GM23338 (cell line): Measurements from ENCODE around the gene LGALS1. TPM values are rescaled to one million over a fixed set of nuclear protein-coding genes. Genes with fewer than 3 reads are reported as not detected.

ENCODE experiments used
- ATAC-seq: fragments of 200-7000 bp; cut with Tn5 transposase; 3 replicates; pipeline ENCODE4 v1.9.1; 2020
- DNase-seq: peaks from one replicate; pipeline ENCODE4 v3.0.0-alpha.2; 2015; ENCODE audit warnings: low spot score
- H2AFZ ChIP-seq: fragments of 200-600 bp; sonication (generic); 2 replicates; pipeline ENCODE4 v1.8.0; 2016; ENCODE audit warnings: antibody characterized with exemption, mild to moderate bottlenecking, moderate library complexity
- H3F3A ChIP-seq: fragments of 200-600 bp; sonication (generic); replicated peaks from 2 replicates; pipeline ENCODE4 v1.8.0; 2017; ENCODE audit warnings: antibody characterized with exemption, mixed run types, low read depth
- H3K27ac ChIP-seq: fragments of 200-600 bp; sonication (generic); 2 replicates; pipeline ENCODE4 v1.6.1; 2016; ENCODE audit warnings: low read depth
- H3K27me3 ChIP-seq: fragments of 200-600 bp; sonication (generic); 2 replicates; pipeline ENCODE4 v1.8.0; 2016; ENCODE audit warnings: mild to moderate bottlenecking, mixed run types, moderate library complexity; ENCODE audit not compliant: insufficient read depth
- H3K36me3 ChIP-seq: fragments of 200-600 bp; sonication (generic); 2 replicates; pipeline ENCODE4 v1.8.0; 2016; ENCODE audit warnings: mild to moderate bottlenecking; ENCODE audit not compliant: insufficient read depth
- H3K4me1 ChIP-seq: fragments of 200-600 bp; sonication (generic); 2 replicates; pipeline ENCODE4 v1.8.0; 2016; ENCODE audit warnings: mild to moderate bottlenecking, moderate library complexity; ENCODE audit not compliant: insufficient read depth
- H3K4me2 ChIP-seq: fragments of 200-600 bp; sonication (generic); 2 replicates; pipeline ENCODE4 v1.7.1; 2017; ENCODE audit warnings: mixed run types
- H3K4me3 ChIP-seq: fragments of 200-600 bp; sonication (generic); 2 replicates; pipeline ENCODE4 v1.6.1; 2016; ENCODE audit warnings: mixed run types
- H3K79me2 ChIP-seq: fragments of 200-600 bp; sonication (generic); replicated peaks from 2 replicates; pipeline ENCODE4 v1.8.0; 2017; ENCODE audit warnings: mild to moderate bottlenecking; ENCODE audit not compliant: insufficient read depth
- H3K9me2 ChIP-seq: fragments of 200-600 bp; sonication (generic); 2 replicates; pipeline ENCODE4 v1.8.0; 2017; ENCODE audit not compliant: insufficient read depth
- H4K20me1 ChIP-seq: fragments of 200-600 bp; sonication (generic); replicated peaks from 2 replicates; pipeline ENCODE4 v1.8.0; 2017; ENCODE audit warnings: mild to moderate bottlenecking; ENCODE audit not compliant: insufficient read depth
- H3K27ac Mint-ChIP-seq: 2 replicates; pipeline ENCODE4 v1.8.0; 2020; ENCODE audit warnings: inconsistent platforms, mild to moderate bottlenecking, moderate library complexity, mixed read lengths
- H3K27me3 Mint-ChIP-seq: 3 replicates; pipeline ENCODE4 v1.8.0; 2022; ENCODE audit warnings: low read depth, mild to moderate bottlenecking, moderate library complexity, mixed read lengths, inconsistent platforms; ENCODE audit not compliant: insufficient read depth, poor library complexity
- H3K36me3 Mint-ChIP-seq: 3 replicates; pipeline ENCODE4 v1.8.0; 2021; ENCODE audit warnings: low read depth, mild to moderate bottlenecking, inconsistent platforms, moderate library complexity, mixed read lengths
- H3K4me1 Mint-ChIP-seq: 3 replicates; pipeline ENCODE4 v1.8.0; 2020; ENCODE audit warnings: mild to moderate bottlenecking, inconsistent platforms, mixed read lengths
- H3K4me3 Mint-ChIP-seq: 3 replicates; pipeline ENCODE4 v1.8.0; 2021; ENCODE audit warnings: moderate library complexity, mild to moderate bottlenecking, inconsistent platforms, mixed read lengths
- H3K9me3 Mint-ChIP-seq: 3 replicates; pipeline ENCODE4 v1.8.0; 2020; ENCODE audit warnings: moderate library complexity, mild to moderate bottlenecking, inconsistent platforms, mixed read lengths
- CREB1 ChIP-seq: fragments of 250-450 bp; sonication (Bioruptor Pico); IDR thresholded peaks from 2 replicates; pipeline ENCODE4 v1.5.0; 2020; ENCODE audit warnings: low read depth, mild to moderate bottlenecking, moderate library complexity
- EZH2 ChIP-seq: fragments of 200-600 bp; sonication (generic); IDR thresholded peaks from one replicate; pipeline ENCODE4 v1.8.0; 2017; ENCODE audit warnings: antibody characterized with exemption, mild to moderate bottlenecking, low read depth; ENCODE audit not compliant: unreplicated experiment
- EZH2phosphoT487 ChIP-seq: fragments of 200-600 bp; sonication (generic); IDR thresholded peaks from one replicate; pipeline ENCODE4 v1.8.1; 2018; ENCODE audit warnings: antibody characterized with exemption; ENCODE audit not compliant: unreplicated experiment
- JUNB ChIP-seq: IDR thresholded peaks from one replicate; pipeline ENCODE4 v1.6.1; 2016; ENCODE audit warnings: antibody characterized with exemption; ENCODE audit not compliant: unreplicated experiment
- POLR2AphosphoS5 ChIP-seq: IDR thresholded peaks from 2 replicates; pipeline ENCODE4 v1.6.1; 2016; ENCODE audit warnings: antibody characterized with exemption, low read depth
- STAT1 ChIP-seq: IDR thresholded peaks from one replicate; pipeline ENCODE4 v1.6.1; 2016; ENCODE audit warnings: antibody characterized with exemption; ENCODE audit not compliant: unreplicated experiment
- polyA plus RNA-seq: library from polyadenylated mRNA; unstranded; fragments of >200 nt; fragmentation: Nextera tagmentation; extraction: Ambion mirVana; gene quantifications from 2 replicates; pipeline ENCODE4 v1.2.1, GENCODE V29; 2016
- total RNA-seq: library from RNA; depleted of rRNA; stranded (reverse); fragments of >200 nt; shearing (Covaris generic); gene quantifications from 2 replicates; pipeline ENCODE4 v1.2.3, GENCODE V29; 2014
- TF ChIP-seq, protein P1 (sequence below), 2 experiments: fragments of 200-600 bp in 1 of 2; sonication (generic) in 1 of 2; conservative IDR thresholded peaks; 2 replicates each; pipeline versions ENCODE4 v1.5.1 to v1.6.1; 2016 to 2017; ENCODE audit warnings: antibody characterized with exemption in 2 of 2, low read depth in 2 of 2, mild to moderate bottlenecking in 2 of 2, moderate library complexity in 1 of 2
- TF ChIP-seq, protein P2 (sequence below): fragments of 250-450 bp; sonication (Bioruptor Pico); IDR thresholded peaks from 2 replicates; pipeline ENCODE4 v1.5.0; 2020; ENCODE audit warnings: mild to moderate bottlenecking, moderate library complexity

The LGALS1 gene
- total and polyA plus RNA-seq, 2 experiments from 2014 or later: 31.2 to 62.5 TPM

DNA sequence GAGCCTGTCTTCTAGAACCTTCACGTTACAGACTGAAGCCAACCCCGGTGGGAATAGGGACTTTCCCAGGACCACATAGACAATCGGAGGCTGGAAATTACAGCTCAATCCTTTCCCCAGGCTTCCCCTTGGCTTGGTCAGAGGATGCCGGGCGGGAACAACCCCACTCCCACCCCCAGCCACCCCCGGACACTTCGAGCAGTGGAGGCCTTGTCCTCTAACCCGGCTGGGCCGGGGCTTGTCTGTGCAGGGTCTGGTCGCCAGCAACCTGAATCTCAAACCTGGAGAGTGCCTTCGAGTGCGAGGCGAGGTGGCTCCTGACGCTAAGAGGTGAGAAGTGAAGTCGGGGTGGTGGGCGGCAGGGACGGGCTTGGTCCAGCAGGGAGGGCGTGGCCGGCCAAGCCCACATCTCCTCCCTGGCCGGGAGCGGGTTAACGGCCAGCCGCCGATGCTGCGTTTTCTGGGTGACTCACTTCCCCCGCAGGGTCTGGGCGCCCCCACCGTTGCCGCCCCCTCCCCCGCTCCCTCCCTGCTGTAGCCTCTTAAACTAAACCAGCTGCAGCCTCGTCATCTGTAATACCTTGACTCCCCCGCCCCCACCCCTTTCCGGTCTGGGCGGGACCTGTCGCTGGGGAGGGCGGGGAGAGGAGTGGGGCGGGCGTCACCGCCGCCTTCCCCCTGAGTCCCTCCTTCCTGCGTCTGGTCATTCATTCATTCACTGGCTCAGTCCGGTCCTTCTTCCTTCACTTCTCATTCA lies 1.5 kb downstream of the LGALS1 start:
- peaks cover 19% of the 10 kb centered on the region; the same call in 1 of the 2 replicates for H3F3A ChIP-seq
- H3K9me3 Mint-ChIP-seq: no peaks in the 10 kb centered on the region
- H3K4me3 Mint-ChIP-seq: peak overlapping the region; percentile 79
- H3K27ac Mint-ChIP-seq: no peak overlapping the region
- H3K4me2 ChIP-seq: peak overlapping the region; percentile 86
- H2AFZ ChIP-seq: peak overlapping the region; percentile 78
- H3K36me3 ChIP-seq: no peaks in the 10 kb centered on the region
- ATAC-seq (peak; percentile 66), DNase-seq (peak; percentile 97)
- peak overlapping the region; percentile 55 for H3K4me3 ChIP-seq
- peaks cover 17% of the 10 kb centered on the region for H3K4me1 Mint-ChIP-seq
- H3K36me3 Mint-ChIP-seq: no peaks in the 10 kb centered on the region
- H3K79me2 ChIP-seq: no peaks in the 10 kb centered on the region
- H3K27me3 Mint-ChIP-seq: peaks cover 6% of the 10 kb centered on the region
- H3K9me2 ChIP-seq: no peaks in the 10 kb centered on the region
- peaks cover 11% of the 10 kb centered on the region; the same call in 1 of the 2 replicates for H3K4me1 ChIP-seq
- TF ChIP-seq EZH2phosphoT487 (no peak), POLR2AphosphoS5 (peak; percentile 66), JUNB (no peak), CREB1 (CRISPR knock-in tag) (peak; percentile 77)
- TF ChIP-seq, protein P1, sequence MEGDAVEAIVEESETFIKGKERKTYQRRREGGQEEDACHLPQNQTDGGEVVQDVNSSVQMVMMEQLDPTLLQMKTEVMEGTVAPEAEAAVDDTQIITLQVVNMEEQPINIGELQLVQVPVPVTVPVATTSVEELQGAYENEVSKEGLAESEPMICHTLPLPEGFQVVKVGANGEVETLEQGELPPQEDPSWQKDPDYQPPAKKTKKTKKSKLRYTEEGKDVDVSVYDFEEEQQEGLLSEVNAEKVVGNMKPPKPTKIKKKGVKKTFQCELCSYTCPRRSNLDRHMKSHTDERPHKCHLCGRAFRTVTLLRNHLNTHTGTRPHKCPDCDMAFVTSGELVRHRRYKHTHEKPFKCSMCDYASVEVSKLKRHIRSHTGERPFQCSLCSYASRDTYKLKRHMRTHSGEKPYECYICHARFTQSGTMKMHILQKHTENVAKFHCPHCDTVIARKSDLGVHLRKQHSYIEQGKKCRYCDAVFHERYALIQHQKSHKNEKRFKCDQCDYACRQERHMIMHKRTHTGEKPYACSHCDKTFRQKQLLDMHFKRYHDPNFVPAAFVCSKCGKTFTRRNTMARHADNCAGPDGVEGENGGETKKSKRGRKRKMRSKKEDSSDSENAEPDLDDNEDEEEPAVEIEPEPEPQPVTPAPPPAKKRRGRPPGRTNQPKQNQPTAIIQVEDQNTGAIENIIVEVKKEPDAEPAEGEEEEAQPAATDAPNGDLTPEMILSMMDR (conservative IDR thresholded peaks at IDR 0.05; ENCODE audit: low read depth in 2 of 2): no peak
- H3K27me3 ChIP-seq: no peaks in the 10 kb centered on the region
- H4K20me1 ChIP-seq: no peaks in the 10 kb centered on the region; the same call in 1 of the 2 replicates
- 0 out of 2 replicates have a peak overlapping the region, but pooled peaks have one; percentile 7 for H3K27ac ChIP-seq

DNA sequence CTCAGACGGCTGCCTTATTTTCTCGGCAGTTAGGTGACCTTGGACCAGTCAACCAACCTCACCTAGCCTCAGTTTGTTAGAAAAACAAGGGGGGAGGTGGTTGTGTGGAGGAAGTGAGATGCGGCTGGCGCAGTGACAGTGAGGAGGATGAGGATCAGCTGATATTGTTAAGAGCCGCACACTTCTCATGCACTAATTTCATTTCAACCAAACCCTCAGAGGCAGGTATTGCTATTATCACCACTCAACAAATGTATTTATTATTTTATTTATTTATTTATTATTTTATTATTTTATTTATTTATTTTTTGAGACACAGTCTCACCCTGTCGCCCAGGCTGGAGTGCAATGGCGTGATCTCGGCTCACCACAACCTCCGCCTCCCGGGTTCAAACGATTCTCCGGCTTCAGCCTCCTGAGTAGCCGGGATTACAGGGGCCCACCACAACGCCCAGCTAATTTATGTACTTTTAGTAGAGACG lies 2.1 kb downstream of the LGALS1 start:
- Histone ChIP-seq H3K36me3 (no peaks in the 10 kb centered on the region), H3K79me2 (no peaks in the 10 kb centered on the region), H3K4me2 (peak overlapping the region; percentile 86), H3F3A (peaks cover 19% of the 10 kb centered on the region; the same call in 1 of the 2 replicates), H3K4me1 (peaks cover 11% of the 10 kb centered on the region; the same call in 1 of the 2 replicates), H3K27ac (no peak overlapping the region), H4K20me1 (no peaks in the 10 kb centered on the region; the same call in 1 of the 2 replicates), H2AFZ (peak overlapping the region; percentile 78), H3K27me3 (no peaks in the 10 kb centered on the region), H3K4me3 (peak overlapping the region; percentile 55), H3K9me2 (no peaks in the 10 kb centered on the region)
- H3K9me3 Mint-ChIP-seq: no peaks in the 10 kb centered on the region
- no peaks in the 10 kb centered on the region for H3K36me3 Mint-ChIP-seq
- TF ChIP-seq CREB1 (CRISPR knock-in tag) (no peak), EZH2phosphoT487 (no peak), STAT1 (no peak), POLR2AphosphoS5 (no peak), EZH2 (no peak)
- TF ChIP-seq, protein P2, sequence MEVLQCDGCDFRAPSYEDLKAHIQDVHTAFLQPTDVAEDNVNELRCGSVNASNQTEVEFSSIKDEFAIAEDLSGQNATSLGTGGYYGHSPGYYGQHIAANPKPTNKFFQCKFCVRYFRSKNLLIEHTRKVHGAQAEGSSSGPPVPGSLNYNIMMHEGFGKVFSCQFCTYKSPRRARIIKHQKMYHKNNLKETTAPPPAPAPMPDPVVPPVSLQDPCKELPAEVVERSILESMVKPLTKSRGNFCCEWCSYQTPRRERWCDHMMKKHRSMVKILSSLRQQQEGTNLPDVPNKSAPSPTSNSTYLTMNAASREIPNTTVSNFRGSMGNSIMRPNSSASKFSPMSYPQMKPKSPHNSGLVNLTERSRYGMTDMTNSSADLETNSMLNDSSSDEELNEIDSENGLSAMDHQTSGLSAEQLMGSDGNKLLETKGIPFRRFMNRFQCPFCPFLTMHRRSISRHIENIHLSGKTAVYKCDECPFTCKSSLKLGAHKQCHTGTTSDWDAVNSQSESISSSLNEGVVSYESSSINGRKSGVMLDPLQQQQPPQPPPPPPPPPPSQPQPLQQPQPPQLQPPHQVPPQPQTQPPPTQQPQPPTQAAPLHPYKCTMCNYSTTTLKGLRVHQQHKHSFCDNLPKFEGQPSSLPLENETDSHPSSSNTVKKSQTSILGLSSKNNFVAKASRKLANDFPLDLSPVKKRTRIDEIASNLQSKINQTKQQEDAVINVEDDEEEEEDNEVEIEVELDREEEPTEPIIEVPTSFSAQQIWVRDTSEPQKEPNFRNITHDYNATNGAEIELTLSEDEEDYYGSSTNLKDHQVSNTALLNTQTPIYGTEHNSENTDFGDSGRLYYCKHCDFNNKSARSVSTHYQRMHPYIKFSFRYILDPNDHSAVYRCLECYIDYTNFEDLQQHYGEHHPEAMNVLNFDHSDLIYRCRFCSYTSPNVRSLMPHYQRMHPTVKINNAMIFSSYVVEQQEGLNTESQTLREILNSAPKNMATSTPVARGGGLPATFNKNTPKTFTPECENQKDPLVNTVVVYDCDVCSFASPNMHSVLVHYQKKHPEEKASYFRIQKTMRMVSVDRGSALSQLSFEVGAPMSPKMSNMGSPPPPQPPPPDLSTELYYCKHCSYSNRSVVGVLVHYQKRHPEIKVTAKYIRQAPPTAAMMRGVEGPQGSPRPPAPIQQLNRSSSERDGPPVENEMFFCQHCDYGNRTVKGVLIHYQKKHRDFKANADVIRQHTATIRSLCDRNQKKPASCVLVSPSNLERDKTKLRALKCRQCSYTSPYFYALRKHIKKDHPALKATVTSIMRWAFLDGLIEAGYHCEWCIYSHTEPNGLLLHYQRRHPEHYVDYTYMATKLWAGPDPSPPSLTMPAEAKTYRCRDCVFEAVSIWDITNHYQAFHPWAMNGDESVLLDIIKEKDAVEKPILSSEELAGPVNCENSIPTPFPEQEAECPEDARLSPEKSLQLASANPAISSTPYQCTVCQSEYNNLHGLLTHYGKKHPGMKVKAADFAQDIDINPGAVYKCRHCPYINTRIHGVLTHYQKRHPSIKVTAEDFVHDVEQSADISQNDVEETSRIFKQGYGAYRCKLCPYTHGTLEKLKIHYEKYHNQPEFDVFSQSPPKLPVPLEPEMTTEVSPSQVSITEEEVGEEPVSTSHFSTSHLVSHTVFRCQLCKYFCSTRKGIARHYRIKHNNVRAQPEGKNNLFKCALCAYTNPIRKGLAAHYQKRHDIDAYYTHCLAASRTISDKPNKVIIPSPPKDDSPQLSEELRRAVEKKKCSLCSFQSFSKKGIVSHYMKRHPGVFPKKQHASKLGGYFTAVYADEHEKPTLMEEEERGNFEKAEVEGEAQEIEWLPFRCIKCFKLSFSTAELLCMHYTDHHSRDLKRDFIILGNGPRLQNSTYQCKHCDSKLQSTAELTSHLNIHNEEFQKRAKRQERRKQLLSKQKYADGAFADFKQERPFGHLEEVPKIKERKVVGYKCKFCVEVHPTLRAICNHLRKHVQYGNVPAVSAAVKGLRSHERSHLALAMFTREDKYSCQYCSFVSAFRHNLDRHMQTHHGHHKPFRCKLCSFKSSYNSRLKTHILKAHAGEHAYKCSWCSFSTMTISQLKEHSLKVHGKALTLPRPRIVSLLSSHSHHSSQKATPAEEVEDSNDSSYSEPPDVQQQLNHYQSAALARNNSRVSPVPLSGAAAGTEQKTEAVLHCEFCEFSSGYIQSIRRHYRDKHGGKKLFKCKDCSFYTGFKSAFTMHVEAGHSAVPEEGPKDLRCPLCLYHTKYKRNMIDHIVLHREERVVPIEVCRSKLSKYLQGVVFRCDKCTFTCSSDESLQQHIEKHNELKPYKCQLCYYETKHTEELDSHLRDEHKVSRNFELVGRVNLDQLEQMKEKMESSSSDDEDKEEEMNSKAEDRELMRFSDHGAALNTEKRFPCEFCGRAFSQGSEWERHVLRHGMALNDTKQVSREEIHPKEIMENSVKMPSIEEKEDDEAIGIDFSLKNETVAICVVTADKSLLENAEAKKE (CRISPR knock-in tag): no peak
- H3K27me3 Mint-ChIP-seq: peaks cover 6% of the 10 kb centered on the region
- peak overlapping the region; percentile 79 for H3K4me3 Mint-ChIP-seq
- ATAC-seq: no peak
- peaks cover 17% of the 10 kb centered on the region for H3K4me1 Mint-ChIP-seq
- H3K27ac Mint-ChIP-seq: no peak overlapping the region
- no peak for DNase-seq
